ENCODE data around the gene OR9I1. TPM values are rescaled to one million over a fixed set of nuclear protein-coding genes. Genes with fewer than 3 reads are reported as not detected.

OR9I1 gene
- total and polyA plus RNA-seq, 2 donors (not counting 3 experiments of a cell fraction or from before 2014, with no cell fraction given) = not detected

- Histone ChIP-seq H3K27ac (ENCODE audit: insufficient read depth, low read depth, low read length) (no peak overlapping the region), H3K4me2 (ENCODE audit: insufficient read depth, low read length) (no peak overlapping the region), H3K79me2 (ENCODE audit: control insufficient read depth, insufficient read depth, low read length) (no peaks in the 10 kb centered on the region), H3K9ac (replicated peaks; ENCODE audit: extremely low read depth, insufficient read depth, low read length) (no peak overlapping the region), H3K9me1 (replicated peaks; ENCODE audit: control insufficient read depth, extremely low read depth, insufficient read depth, low read length) (no peaks in the 10 kb centered on the region), H2AFZ (ENCODE audit: low read depth, low read length) (no peak overlapping the region), H3K9me3 (replicated peaks; ENCODE audit: control insufficient read depth, insufficient read depth, low read length) (no peaks in the 10 kb centered on the region), H3K27me3 (ENCODE audit: control insufficient read depth in 2 of 2, insufficient read depth in 2 of 2, low read length in 2 of 2) (no peaks in the 10 kb centered on the region), H3K4me1 (ENCODE audit: control insufficient read depth, extremely low read depth, insufficient read depth, low read length) (no peaks in the 10 kb centered on the region), H4K20me1 (replicated peaks; ENCODE audit: control insufficient read depth, extremely low read depth, insufficient read depth, low read length) (no peaks in the 10 kb centered on the region), H3K4me3 (replicated peaks in 1 of 3; ENCODE audit: insufficient read depth in 1 of 3, low read depth in 1 of 3, low read length in 3 of 3) (no peak overlapping the region), H3K36me3 (ENCODE audit: control insufficient read depth in 2 of 2, extremely low read depth in 1 of 2, insufficient read depth in 2 of 2, low read length in 2 of 2) (no peaks in the 10 kb centered on the region)
- dilution Hi-C loops (cut with MboI; ENCODE audit: extremely low pct_ligation_motif_present, low sequenced_read_pairs) (no loop called here), intact Hi-C loops (cut with micrococcal nuclease) (no loop called here)
- ChIA-PET CTCF (no interaction called here), POLR2A (no interaction called here)
- TF ChIP-seq, protein P1, sequence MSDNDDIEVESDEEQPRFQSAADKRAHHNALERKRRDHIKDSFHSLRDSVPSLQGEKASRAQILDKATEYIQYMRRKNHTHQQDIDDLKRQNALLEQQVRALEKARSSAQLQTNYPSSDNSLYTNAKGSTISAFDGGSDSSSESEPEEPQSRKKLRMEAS (IDR thresholded peaks at IDR 0.05; ENCODE audit: insufficient read depth, insufficient read length) = no peak
- no peak for TF ChIP-seq FOS (IDR thresholded peaks at IDR 0.05; ENCODE audit: borderline replicate concordance, insufficient read depth, low read length)
- no peak for TF ChIP-seq POLR2AphosphoS5 (IDR thresholded peaks at IDR 0.05; ENCODE audit: insufficient read depth, low read depth, low read length)
- TF ChIP-seq JUN (IDR thresholded peaks at IDR 0.05; ENCODE audit: borderline replicate concordance, insufficient read depth, insufficient read length, low read depth) = no peak
- TF ChIP-seq POLR2A (IDR thresholded peaks at IDR 0.05; ENCODE audit: low read depth, low read length) = no peak
- no peak for TF ChIP-seq MYC (IDR thresholded peaks at IDR 0.05; ENCODE audit: low read depth, low read length)
- TF ChIP-seq, protein P2, sequence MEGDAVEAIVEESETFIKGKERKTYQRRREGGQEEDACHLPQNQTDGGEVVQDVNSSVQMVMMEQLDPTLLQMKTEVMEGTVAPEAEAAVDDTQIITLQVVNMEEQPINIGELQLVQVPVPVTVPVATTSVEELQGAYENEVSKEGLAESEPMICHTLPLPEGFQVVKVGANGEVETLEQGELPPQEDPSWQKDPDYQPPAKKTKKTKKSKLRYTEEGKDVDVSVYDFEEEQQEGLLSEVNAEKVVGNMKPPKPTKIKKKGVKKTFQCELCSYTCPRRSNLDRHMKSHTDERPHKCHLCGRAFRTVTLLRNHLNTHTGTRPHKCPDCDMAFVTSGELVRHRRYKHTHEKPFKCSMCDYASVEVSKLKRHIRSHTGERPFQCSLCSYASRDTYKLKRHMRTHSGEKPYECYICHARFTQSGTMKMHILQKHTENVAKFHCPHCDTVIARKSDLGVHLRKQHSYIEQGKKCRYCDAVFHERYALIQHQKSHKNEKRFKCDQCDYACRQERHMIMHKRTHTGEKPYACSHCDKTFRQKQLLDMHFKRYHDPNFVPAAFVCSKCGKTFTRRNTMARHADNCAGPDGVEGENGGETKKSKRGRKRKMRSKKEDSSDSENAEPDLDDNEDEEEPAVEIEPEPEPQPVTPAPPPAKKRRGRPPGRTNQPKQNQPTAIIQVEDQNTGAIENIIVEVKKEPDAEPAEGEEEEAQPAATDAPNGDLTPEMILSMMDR (IDR thresholded peaks at IDR 0.05; ENCODE audit: extremely low read depth in 1 of 2, insufficient read depth in 1 of 2, low read depth in 1 of 2, low read length in 2 of 2) = no peak
- no peak for TF ChIP-seq GATA2 (IDR thresholded peaks at IDR 0.05; ENCODE audit: insufficient read depth, insufficient read length, low read depth, low read length)
- no peak for TF ChIP-seq EZH2 (IDR thresholded peaks at IDR 0.05; ENCODE audit: borderline replicate concordance, low read depth, low read length, severe bottlenecking)
- no TSS peak for BruUV-seq (replicated peaks)
- FAIRE-seq (no peak), DNase-seq (ENCODE audit: low read depth, low spot score) (no peak)
These were observed 38.8 kb downstream of the OR9I1 start for GRCh38 chr11:58086528-58086927.
